Keratinocyte (primary cell): Measurements from ENCODE around the gene EXD3.

Experiments
- CTCF ChIP-seq, 3 experiments: IDR thresholded peaks in 1 of 3; conservative IDR thresholded peaks in 1 of 3; optimal IDR thresholded peaks in 1 of 3; 2 replicates in 2 of 3; 3 replicates in 1 of 3; pipeline versions ENCODE3 to v1.5.1; 2011; ENCODE audit warnings: low read length in 3 of 3, mild to moderate bottlenecking in 3 of 3, moderate library complexity in 2 of 3, control low read depth in 1 of 3, inconsistent platforms in 1 of 3; ENCODE audit not compliant: insufficient read depth in 2 of 3; ENCODE audit errors: extremely low read depth in 1 of 3
- EZH2 ChIP-seq: IDR thresholded peaks from one replicate; pipeline ENCODE4 v1.6.1; 2012; ENCODE audit warnings: inconsistent platforms, mild to moderate bottlenecking, low read length, moderate library complexity

GRCh38 chr9:137276473-137277328 is 146.3 kb downstream of the EXD3 start:
- TF ChIP-seq CTCF (optimal IDR thresholded peaks at IDR 0.05 in 1 of 3, IDR thresholded peaks at IDR 0.05 in 1 of 3, conservative IDR thresholded peaks at IDR 0.05 in 1 of 3; ENCODE audit: extremely low read depth in 1 of 3, insufficient read depth in 2 of 3, low read length in 3 of 3) (no peak), EZH2 (no peak)
